BJ (cell line): ENCODE results near the gene CAP2. TPM values are rescaled to one million over a fixed set of nuclear protein-coding genes. Genes with fewer than 3 reads are reported as not detected.
"Not testable (repeated sequence)": the region's sequence is repeated elsewhere in the genome, so short reads cannot be mapped to it uniquely, and the experiment has no call there.

Source experiments
- CTCF ChIA-PET: fragments of 350-600 bp; formaldehyde crosslinking; extraction: SDS; loops from one replicate; lab custom pipeline; 2021; ENCODE audit warnings: antibody characterized with exemption, inconsistent platforms; lab: Yijun Ruan, JAX
- POLR2A ChIA-PET: fragments of 300-600 bp; sonication (Branson Sonifier 250); formaldehyde crosslinking; extraction: SDS; loops from one replicate; lab custom pipeline; 2021; ENCODE audit warnings: antibody characterized with exemption; lab: Charles Lee
- DNase-seq: peaks from one replicate; pipeline ENCODE4 v3.0.0-alpha.2; 2011; ENCODE audit warnings: low read depth
- H3K27me3 ChIP-seq: 2 replicates; pipeline ENCODE4 v1.6.0; 2011; ENCODE audit warnings: low read length; ENCODE audit not compliant: control insufficient read depth, insufficient read depth
- H3K36me3 ChIP-seq: 2 replicates; pipeline ENCODE4 v1.5.1; 2011; ENCODE audit warnings: low read length; ENCODE audit not compliant: control insufficient read depth, insufficient read depth
- H3K4me3 ChIP-seq: 2 replicates; pipeline ENCODE4 v1.5.1; 2011; ENCODE audit warnings: low read depth, mild to moderate bottlenecking, control low read depth, low read length
- polyA plus RNA-seq: library from polyadenylated mRNA; depleted of rRNA; stranded (reverse); fragments of >200 nt; gene quantifications from 2 replicates; pipeline ENCODE4 v1.2.3, GENCODE V29; 2011
- TF ChIP-seq, protein P1 (sequence below): IDR thresholded peaks from 2 replicates; pipeline ENCODE4 v1.5.1; 2011; ENCODE audit warnings: low read depth, mild to moderate bottlenecking, control low read depth, inconsistent platforms, low read length, moderate library complexity; ENCODE audit not compliant: insufficient read depth

CAP2 gene
- polyA plus RNA-seq, 1 experiment, result 84.4 TPM

DNA sequence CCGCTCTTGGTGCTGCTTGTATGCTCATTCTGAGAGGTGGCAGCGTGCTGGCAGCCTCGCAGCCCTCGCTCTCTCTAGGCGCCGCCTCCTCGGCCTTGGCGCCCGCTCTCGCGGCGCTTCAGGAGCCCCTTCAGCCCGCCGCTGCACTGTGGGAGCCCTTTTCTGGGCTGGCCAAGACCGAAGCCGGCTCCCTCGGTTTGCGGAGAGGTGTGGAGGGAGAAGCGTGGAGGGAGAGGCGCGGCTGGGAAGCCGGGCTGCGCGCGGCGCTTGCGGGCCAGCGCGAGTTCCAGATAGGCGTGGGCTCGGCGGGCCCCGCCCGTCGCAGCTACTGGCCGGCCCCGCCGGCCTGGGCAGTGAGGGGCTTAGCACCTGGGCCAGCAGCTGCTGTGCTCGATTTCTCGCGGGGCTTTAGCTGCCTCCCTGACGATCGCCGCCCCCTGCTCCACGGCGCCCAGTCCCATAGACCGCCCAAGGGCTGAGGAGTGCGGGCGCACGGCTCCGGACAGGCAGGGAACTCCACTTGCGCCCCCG is 187.2 kb downstream of the CAP2 start:
- Histone ChIP-seq H3K4me3 (peak overlapping the region; percentile 61), H3K27me3 (no peaks in the 10 kb centered on the region), H3K36me3 (no peaks in the 10 kb centered on the region)
- POLR2A ChIA-PET, result no interaction called here
- CTCF ChIA-PET, result interaction anchor here (0.5 to 2.4 kb wide), 3 partner anchors 414 to 451 kb away, joined by 3 to 6 read pairs (median 3); no protein-coding TSS in a partner anchor
- TF ChIP-seq, protein P1, sequence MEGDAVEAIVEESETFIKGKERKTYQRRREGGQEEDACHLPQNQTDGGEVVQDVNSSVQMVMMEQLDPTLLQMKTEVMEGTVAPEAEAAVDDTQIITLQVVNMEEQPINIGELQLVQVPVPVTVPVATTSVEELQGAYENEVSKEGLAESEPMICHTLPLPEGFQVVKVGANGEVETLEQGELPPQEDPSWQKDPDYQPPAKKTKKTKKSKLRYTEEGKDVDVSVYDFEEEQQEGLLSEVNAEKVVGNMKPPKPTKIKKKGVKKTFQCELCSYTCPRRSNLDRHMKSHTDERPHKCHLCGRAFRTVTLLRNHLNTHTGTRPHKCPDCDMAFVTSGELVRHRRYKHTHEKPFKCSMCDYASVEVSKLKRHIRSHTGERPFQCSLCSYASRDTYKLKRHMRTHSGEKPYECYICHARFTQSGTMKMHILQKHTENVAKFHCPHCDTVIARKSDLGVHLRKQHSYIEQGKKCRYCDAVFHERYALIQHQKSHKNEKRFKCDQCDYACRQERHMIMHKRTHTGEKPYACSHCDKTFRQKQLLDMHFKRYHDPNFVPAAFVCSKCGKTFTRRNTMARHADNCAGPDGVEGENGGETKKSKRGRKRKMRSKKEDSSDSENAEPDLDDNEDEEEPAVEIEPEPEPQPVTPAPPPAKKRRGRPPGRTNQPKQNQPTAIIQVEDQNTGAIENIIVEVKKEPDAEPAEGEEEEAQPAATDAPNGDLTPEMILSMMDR, result no peak
- no peak for DNase-seq

DNA sequence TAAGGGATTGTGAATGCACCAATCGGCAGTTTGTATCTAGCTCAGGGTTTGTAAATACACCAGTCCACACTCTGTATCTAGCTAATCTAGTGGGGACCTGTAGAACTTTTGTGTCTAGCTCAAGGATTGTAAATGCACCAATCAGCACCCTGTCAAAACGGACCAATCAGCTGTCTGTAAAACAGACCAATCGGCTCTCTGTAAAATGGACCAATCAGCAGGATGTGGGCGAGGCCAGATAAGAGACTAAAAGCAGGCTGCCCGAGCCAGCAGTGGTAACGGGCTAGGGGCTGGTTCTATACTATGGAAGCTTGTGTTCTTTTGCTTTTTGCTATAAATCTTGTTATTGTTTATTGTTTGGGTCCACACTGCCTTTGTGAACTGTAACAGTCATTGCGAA is 187.9 kb downstream of the CAP2 start:
- H3K36me3 ChIP-seq, DNase-seq, H3K27me3 ChIP-seq, H3K4me3 ChIP-seq, POLR2A ChIA-PET: not testable (repeated sequence)
- CTCF ChIA-PET, result interaction anchor here (0.5 to 2.4 kb wide), 2 partner anchors 423 to 451 kb away, joined by 3 to 6 read pairs; no protein-coding TSS in a partner anchor

DNA sequence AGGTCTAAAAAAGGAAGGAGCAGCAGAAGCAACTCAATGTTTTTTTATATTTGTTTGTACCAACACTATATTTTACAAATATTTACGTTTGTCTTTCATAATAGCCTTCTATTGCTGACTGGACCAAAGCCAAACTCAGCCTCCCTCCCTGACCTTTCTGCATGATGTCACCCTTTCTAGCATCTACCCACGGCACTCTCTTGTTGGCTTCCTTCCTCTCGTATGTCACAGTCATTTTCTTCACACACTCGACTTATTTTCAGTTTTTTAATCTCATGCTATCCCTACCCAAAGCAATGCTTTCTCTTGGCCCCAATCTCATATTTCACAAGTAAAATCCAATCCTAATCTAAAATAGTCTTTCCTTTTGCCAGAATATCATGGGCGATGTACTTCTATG is 190.4 kb downstream of the CAP2 start:
- POLR2A ChIA-PET, result interaction anchor here (0.6 kb wide), 1 partner anchor 137 kb away, joined by 17 read pairs; no protein-coding TSS in a partner anchor
- H3K4me3 ChIP-seq, result no peak overlapping the region
- TF ChIP-seq, protein P1, result no peak
- no peaks in the 10 kb centered on the region for H3K27me3 ChIP-seq
- DNase-seq, result no peak
- CTCF ChIA-PET, result interaction anchor here (0.6 to 1.7 kb wide), 26 partner anchors 10 to 446 kb away, joined by 3 to 17 read pairs (median 4); partner anchors contain the start of genes FAM8A1 and RBM24
- no peaks in the 10 kb centered on the region for H3K36me3 ChIP-seq

DNA sequence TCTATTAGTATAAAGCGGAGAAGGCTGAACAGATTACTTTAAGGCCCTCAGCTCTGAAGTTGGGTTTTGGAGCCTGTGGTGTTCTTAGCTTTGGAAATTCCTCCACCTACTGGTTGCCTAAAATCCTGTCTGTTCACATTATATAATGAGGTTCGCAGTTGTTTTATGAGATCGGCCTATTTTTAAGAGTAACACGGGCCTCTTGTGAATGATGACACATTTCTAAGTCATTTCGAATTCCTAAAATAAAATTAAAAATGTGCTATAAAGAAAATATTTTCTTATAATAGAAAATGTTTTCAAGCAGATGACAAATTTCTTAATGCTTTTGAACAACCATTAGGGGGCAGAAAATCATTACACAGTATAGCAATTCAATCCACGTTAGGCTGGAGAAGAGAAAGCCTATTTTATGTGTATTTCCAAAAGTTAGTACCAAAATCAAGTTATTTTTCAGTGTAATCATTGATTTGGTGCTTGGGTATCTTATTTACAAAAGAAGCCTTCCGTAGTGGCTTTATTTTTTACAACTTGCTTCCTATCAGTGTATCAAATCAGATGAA is 190.9 kb downstream of the CAP2 start:
- TF ChIP-seq, protein P1, result peak; percentile 66
- Histone ChIP-seq H3K36me3 (no peaks in the 10 kb centered on the region), H3K4me3 (no peak overlapping the region), H3K27me3 (no peaks in the 10 kb centered on the region)
- ChIA-PET CTCF (interaction anchor here (0.6 to 1.7 kb wide), 27 partner anchors 10 to 447 kb away, joined by 3 to 17 read pairs (median 5); partner anchors contain the start of genes FAM8A1 and RBM24), POLR2A (interaction anchor here (0.6 kb wide), 1 partner anchor 137 kb away, joined by 17 read pairs; no protein-coding TSS in a partner anchor)
- DNase-seq, result peak; percentile 37

DNA sequence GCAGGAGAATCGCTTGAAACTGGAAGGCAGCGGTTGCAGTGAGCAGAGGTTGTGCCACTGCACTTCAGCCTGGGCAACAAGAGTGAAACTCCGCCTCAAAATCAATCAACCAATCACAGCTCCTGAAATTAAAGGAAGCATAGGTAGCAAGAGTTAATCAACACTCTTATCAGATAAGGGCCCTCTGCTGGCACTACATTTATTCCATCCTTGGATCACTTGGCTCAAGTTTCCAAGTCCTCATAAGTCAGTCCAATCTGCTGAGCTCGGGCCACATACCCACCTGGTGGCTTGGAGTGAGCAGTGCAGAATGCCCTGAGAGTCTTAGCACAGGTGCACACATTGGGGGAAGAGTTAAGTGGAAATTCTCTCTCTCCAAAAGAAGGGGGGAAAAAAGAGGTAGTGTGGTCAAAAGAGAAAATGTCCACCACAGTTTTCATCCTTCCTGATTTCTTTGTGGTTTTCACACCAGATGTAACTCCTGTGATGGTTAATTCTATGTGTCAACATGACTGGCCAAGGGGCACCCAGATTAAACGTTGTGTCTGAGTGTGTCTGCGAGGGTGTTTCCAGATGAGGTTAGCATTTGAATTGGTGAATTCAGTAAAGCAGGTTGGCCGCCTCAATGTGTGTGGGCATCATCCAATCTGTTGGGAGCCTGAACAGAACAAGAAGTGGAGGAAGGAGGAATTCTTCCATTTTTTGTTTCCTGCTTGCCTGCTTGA is 192.5 kb downstream of the CAP2 start:
- DNase-seq, result no peak
- no peaks in the 10 kb centered on the region for H3K36me3 ChIP-seq
- no peaks in the 10 kb centered on the region for H3K27me3 ChIP-seq
- TF ChIP-seq, protein P1, result no peak
- ChIA-PET CTCF (interaction anchor here (1.1 to 1.2 kb wide), 5 partner anchors 219 to 432 kb away, joined by 3 to 7 read pairs (median 4); no protein-coding TSS in a partner anchor), POLR2A (no interaction called here)
- no peak overlapping the region for H3K4me3 ChIP-seq

DNA sequence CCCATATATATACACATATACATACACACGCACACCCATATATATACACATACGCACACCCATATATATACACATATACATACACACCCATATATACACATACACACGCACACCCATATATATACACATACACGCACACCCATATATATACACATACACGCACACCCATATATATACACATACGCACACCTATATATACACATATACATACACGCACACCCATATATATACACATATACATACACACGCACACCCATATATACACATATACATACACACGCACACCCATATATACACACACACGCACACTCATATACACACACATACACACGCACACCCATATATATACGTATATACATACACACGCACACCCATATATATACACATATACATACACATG is 193.2 kb downstream of the CAP2 start:
- H3K36me3 ChIP-seq, DNase-seq, H3K27me3 ChIP-seq, POLR2A ChIA-PET, H3K4me3 ChIP-seq: not testable (repeated sequence)
- CTCF ChIA-PET, result interaction anchor here (1.2 kb wide), 1 partner anchor 351 kb away, joined by 3 read pairs; no protein-coding TSS in a partner anchor
